HG03457 (cell line): Measurements from ENCODE around the gene ESRRB.

ENCODE experiments used
- ATAC-seq: cut with Tn5 transposase; IDR thresholded peaks from one replicate; pipeline ENCODE4 v1.9.1; 2021; ENCODE audit warnings: moderate number of reproducible peaks; ENCODE audit not compliant: unreplicated experiment

Gene ESRRB

GRCh38 chr14:76351941-76352340 lies 24.0 kb upstream of the ESRRB start:
- ATAC-seq = no peak

- no peak for ATAC-seq
Observed at GRCh38 chr14:76352639-76353281, 23.2 kb upstream of the ESRRB start.

- ATAC-seq = no peak
Observed at GRCh38 chr14:76354310-76354709, 21.6 kb upstream of the ESRRB start.

- no peak for ATAC-seq
Observed at GRCh38 chr14:76355771-76356170, 20.2 kb upstream of the ESRRB start.

- no peak for ATAC-seq
Observed at GRCh38 chr14:76371066-76371465, 4.9 kb upstream of the ESRRB start.

- ATAC-seq = no peak
Observed at GRCh38 chr14:76373456-76373855, 2.5 kb upstream of the ESRRB start.

- no peak for ATAC-seq
Observed at GRCh38 chr14:76375484-76375883, 453 bp upstream of the ESRRB start.

GRCh38 chr14:76376409-76376877 lies 506 bp downstream of the ESRRB start:
- ATAC-seq = no peak

GRCh38 chr14:76376878-76377734 lies 1.2 kb downstream of the ESRRB start:
- no peak for ATAC-seq

GRCh38 chr14:76377735-76378074 lies 1.8 kb downstream of the ESRRB start:
- ATAC-seq = no peak

- ATAC-seq = no peak
Observed at GRCh38 chr14:76380991-76381390, 5.1 kb downstream of the ESRRB start.

GRCh38 chr14:76381817-76382494 lies 6.0 kb downstream of the ESRRB start:
- no peak for ATAC-seq

- ATAC-seq = no peak
Observed at GRCh38 chr14:76382495-76382832, 6.5 kb downstream of the ESRRB start.

- no peak for ATAC-seq
Observed at GRCh38 chr14:76385435-76385834, 9.5 kb downstream of the ESRRB start.

GRCh38 chr14:76386944-76387782 lies 11.2 kb downstream of the ESRRB start:
- no peak for ATAC-seq

- no peak for ATAC-seq
Observed at GRCh38 chr14:76389841-76390240, 13.9 kb downstream of the ESRRB start.

GRCh38 chr14:76390621-76391020 lies 14.7 kb downstream of the ESRRB start:
- ATAC-seq = no peak

- no peak for ATAC-seq
Observed at GRCh38 chr14:76391981-76392690, 16.2 kb downstream of the ESRRB start.

GRCh38 chr14:76394569-76394968 lies 18.6 kb downstream of the ESRRB start:
- no peak for ATAC-seq

GRCh38 chr14:76395161-76395560 lies 19.2 kb downstream of the ESRRB start:
- ATAC-seq = no peak
